Inflammatory macrophage treated with lipopolysaccharide for 1 hour (primary cell): ENCODE measurements around the gene PER3.
"Not testable (repeated sequence)": the region's sequence is repeated elsewhere in the genome, so short reads cannot be mapped to it uniquely, and the experiment has no call there.

Experiments
- DNase-seq, 2 donors: peaks; one replicate each; pipeline ENCODE4 v3.0.0-alpha.2; 2020 to 2022

PER3 gene

DNA sequence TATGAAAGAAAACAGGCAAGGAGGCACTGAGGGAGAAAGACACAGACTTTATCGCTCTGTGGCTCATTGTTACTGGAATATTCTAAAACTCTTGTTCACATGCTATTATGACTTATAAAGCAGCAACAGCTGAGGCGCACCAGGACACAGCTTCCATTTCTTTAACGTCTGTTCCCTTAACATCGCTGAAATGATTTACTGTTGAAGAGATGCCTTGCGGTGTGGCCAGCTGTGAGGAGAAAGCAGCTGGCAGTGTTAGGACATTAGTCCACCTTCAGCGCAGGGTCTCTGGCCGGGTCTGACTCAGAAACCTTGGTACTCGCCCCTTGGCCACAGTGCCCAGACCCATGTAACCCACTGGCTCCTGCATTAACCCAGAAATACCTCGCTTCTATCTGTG lies 3.1 kb upstream of the PER3 start:
- DNase-seq = no peak

DNA sequence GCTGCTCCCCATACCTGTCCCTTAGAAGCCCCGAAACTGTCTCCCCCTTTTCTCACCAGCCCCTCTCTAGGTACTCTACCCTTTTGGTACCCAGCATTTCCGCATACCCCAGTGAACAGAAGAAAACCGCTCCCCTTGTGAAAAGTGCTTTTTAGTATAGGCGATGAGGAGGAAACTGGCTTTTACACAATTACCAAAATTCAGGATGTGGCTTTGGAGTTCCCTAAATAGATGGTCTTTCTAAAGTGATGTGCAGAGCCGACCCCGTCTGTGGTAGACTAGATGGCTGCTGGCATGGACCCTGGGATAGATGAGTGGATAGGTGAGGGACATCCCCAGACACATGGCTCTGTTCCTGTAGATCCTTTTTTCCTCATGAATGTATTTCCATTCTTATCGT lies 2.6 kb upstream of the PER3 start:
- peak in 1 of 2 donors; percentile 53 for DNase-seq

DNA sequence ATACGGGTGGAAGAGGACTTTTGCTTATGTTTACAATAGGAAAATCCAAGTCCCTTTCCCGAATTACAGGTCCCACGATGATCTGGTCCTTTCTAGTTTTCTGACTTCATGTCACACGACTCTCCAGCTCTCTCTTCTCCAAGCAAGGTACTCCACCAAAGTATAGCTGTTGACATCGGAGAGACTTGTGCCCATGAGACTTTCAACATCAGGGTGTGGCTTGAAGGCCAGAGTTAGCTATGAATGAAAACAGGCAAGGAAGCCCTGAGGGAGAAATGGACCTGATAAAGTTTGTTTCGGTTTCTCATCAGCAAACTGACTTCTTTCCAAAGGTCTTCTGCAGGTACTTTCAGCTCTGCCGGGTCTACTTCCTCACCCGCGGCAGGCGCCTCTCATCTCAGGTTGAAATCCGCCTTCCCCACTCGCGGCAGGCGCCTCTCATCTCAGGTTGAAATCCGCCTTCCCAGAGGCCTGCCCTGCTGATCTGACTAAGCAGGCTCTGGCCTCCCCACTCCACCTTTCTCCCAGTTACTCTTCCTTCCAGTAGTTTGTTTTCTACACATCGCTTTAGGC lies 2.1 kb upstream of the PER3 start:
- DNase-seq = peak; percentile 29 to 43

GRCh38 chr1:7783178-7783711 lies 846 bp upstream of the PER3 start:
- DNase-seq = no peak

- no peak for DNase-seq
Observed at GRCh38 chr1:7784492-7785071, 491 bp downstream of the PER3 start.

- no peak for DNase-seq
Observed at GRCh38 chr1:7785108-7785507, 1.0 kb downstream of the PER3 start.

DNA sequence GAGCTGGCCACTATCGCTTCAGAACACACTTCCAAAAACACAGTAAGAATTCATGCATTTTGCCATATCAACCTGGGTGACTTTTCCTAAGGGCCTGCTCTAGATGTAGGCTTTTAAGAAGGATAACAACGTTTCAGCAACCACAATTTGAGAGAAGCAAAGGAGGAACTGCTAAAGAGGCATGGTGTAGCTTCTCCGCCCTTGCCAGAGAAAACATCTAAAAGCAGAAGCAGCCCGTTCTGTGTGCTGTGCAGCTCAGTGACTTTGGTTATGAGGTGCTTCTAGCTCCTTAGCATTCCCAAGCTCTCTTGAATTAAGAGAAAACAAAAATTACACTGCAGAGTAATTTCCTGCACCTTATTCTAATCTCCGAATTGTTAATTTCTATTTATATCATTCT lies 2.7 kb downstream of the PER3 start:
- DNase-seq = peak in 1 of 2 donors; percentile 42

- no peak for DNase-seq
Observed at GRCh38 chr1:7789828-7790227, 5.7 kb downstream of the PER3 start.

GRCh38 chr1:7791027-7791426 lies 6.9 kb downstream of the PER3 start:
- DNase-seq = not testable (repeated sequence)

GRCh38 chr1:7795406-7795805 lies 11.3 kb downstream of the PER3 start:
- DNase-seq = no peak

GRCh38 chr1:7805460-7805859 lies 21.4 kb downstream of the PER3 start:
- no peak for DNase-seq

DNA sequence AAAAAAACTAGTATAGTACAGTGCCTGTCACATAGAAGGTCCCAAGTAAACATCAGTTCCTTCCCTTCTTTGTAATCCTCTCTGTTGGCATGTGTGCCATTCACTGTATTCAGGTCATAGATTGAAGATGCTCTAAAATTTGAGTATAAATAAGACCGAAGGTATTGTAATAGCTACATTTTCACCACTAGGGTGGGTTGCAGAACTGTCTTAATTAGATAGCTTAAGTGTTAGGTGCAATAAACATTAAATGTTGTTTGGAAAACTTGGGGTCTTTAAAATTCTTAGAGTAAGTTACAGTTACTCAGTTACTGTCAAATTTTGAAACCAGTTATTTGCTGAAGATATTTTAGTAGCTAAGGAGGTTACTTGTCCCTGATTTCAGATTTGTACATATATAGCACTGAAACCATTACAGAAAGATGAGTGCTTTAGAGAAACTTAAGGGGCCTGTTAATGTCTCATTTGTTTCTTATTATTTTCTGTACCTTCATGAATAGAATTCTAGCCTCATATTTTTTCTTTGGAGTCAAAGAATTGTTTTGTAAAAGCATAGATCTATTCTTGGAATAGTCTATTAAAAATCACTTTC lies 24.3 kb downstream of the PER3 start:
- DNase-seq = peak; percentile 43 to 48

GRCh38 chr1:7809742-7810141 lies 25.7 kb downstream of the PER3 start:
- no peak for DNase-seq

DNA sequence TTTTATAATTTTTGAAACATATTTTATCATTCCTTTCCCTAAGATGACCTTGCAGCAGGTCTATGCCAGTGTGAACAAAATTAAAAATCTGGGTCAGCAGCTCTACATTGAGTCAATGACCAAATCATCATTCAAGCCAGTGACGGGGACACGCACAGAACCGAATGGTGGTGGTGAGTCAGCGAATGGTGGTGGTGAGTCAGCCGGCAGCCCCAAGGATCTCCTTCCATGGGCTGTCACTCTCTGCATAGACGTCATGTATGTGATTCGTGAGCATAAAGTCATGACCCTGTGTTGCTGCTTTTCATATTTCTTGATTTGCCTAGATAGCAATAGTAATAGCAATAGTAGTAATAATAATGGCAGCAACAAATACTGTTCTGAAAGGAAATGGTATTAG lies 26.3 kb downstream of the PER3 start:
- DNase-seq = peak; percentile 81 to 93

DNA sequence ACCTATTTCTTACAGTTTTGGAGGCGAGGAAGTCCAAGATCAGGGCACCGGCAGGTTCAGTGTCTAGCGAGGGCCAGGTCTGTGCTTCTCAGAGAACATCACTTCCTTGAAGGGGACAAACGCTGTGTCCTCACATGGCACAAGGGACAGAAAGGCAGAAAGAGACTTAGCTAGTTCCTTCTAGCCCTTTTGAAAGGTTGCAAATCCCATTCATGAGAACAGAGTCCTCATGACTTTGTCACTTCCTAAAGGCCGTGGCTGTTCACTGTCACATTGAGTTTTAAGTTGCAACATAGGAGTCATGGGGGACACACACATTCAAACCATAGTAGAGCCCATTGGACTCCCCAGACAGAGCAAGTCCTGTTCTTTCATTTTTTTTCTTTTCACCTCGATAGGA lies 27.4 kb downstream of the PER3 start:
- peak; percentile 68 to 96 for DNase-seq

DNA sequence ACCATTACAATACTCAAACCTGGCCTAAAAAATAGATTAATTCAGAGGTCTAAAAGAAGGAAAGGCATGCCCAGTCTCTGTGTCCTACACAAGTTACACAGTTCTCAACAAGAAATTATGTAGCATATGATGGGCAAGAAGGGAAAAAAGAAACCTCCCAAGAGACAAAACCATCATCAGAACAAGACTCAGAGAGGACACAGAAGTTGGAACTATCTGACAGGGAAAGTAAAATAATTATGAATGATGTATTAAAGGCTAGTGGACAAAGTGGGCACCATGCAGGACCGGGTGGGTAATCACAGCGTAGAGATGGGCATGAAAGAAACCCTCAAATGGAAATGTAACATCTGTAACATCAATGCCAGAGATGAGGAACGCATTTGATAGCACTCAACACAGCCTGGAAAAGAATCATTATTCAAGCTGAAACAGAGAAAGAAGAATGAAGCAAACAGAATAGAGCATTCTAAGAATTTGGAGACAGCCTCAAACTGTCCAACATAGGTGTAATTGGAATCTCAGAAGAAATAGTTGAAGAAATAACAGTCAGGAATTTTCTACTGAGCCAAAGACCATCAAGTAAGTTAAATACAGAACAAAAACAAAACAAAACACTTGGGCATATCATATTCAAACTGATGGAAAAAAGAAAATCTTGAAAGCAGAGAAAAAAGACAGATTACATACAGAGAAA lies 29.7 kb downstream of the PER3 start:
- no peak for DNase-seq

GRCh38 chr1:7821282-7821681 lies 37.2 kb downstream of the PER3 start:
- no peak for DNase-seq

DNA sequence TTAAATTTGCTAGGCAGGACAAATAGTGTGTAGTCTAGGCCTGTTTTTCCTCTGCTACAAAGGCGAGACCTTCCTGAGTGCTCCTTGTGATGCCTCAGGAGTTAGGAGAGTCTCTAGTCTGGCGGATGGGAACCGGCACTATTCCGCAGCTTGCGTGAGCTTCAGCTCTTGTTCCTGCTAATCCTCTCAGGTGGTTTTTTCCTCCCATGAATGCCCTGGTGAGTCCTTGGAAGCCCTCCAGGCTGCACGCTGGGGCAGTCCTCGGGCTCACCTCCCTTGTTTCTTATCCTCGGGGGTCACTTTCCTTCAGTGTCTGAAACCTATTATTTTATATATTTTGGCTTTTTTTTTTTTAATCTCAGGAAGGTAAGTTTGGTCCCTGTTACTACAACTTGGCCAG lies 40.6 kb downstream of the PER3 start:
- DNase-seq = no peak

DNA sequence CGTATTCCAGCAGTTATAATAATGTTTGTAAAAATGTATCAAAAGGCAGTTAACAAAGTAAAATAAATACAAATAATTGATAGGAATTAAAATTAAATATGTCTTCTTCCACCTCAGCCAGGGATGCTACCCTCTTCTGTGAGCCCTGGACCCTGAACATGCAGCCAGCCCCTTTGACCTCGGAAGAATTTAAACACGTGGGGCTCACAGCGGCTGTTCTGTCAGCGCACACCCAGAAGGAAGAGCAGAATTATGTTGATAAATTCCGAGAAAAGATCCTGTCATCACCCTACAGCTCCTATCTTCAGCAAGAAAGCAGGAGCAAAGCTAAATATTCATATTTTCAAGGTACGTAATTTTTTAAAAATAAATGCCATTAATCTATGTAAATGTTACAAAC lies 42.3 kb downstream of the PER3 start:
- DNase-seq = no peak

- peak; percentile 3 to 7 for DNase-seq
Observed at GRCh38 chr1:7827126-7827955, 43.2 kb downstream of the PER3 start.

DNA sequence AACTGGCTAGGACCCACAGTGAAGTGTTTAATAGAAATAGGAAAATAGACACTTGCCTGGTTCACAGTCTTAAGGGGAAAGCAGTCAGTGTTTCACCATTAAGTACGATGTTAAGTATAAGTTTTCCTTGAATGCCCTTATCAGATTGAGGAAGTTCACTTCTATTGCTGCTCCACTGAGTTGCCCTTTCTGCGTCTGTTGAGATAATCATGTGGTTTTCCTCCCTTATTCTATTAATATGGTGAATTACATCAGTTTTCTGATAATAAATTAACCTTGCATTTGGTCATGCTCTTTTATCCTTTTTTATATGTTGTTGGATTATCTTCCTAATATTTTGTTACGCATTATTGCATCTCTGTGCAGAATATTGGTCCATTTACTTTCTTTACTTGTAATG lies 47.4 kb downstream of the PER3 start:
- DNase-seq = peak; percentile 43 to 60

GRCh38 chr1:7833035-7833434 lies 48.9 kb downstream of the PER3 start:
- DNase-seq = no peak

DNA sequence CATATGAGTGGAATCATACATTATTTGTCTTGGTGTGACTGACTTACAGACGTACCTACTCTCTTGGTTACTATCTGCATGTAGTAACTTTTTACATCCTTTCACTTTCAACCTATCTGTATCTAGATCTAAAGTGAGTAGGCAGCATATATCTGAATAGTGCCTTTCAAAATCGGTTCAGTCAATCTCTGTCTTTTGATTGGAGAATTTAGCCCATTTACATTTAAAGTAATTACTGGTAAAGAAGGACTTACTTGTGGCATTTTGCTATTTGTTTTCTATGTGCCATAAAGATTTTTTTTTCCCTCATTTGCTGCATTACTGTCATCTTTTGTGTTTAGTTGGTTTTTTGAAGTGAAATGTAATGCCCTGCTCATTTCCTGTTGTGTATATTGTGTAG lies 54.6 kb downstream of the PER3 start:
- DNase-seq = no peak
